HEK293 (cell line): Measurements from ENCODE around the gene CHD2.
A peak's percentile ranks its signal among the peaks of the same experiment; 100 is the strongest.

Source experiments
- ATF2 ChIP-seq: fragments of 450-650 bp; formaldehyde crosslinking; IDR thresholded peaks from 2 replicates; pipeline ENCODE4 v1.5.1; 2016; ENCODE audit warnings: missing biosample characterization, missing genetic modification characterization, low read depth
- HOXD13 ChIP-seq: sonication (generic); formaldehyde crosslinking; IDR thresholded peaks from 2 replicates; pipeline ENCODE4 v1.8.0; 2022; ENCODE audit warnings: missing genetic modification reagents, borderline replicate concordance
- MZF1 ChIP-seq: fragments of 450-650 bp; formaldehyde crosslinking; IDR thresholded peaks from 2 replicates; pipeline ENCODE4 v1.5.1; 2017; ENCODE audit warnings: missing biosample characterization, missing genetic modification characterization, borderline replicate concordance
- PATZ1 ChIP-seq: fragments of 450-650 bp; formaldehyde crosslinking; IDR thresholded peaks from 2 replicates; pipeline ENCODE4 v1.5.1; 2016; ENCODE audit warnings: missing biosample characterization, missing genetic modification characterization
- ZBTB48 ChIP-seq: fragments of 450-650 bp; formaldehyde crosslinking; IDR thresholded peaks from 2 replicates; pipeline ENCODE4 v1.5.1; 2016; ENCODE audit warnings: missing biosample characterization, missing genetic modification characterization
- ZFP69B ChIP-seq: fragments of 450-650 bp; formaldehyde crosslinking; IDR thresholded peaks from 2 replicates; pipeline ENCODE4 v1.5.1; 2016; ENCODE audit warnings: missing biosample characterization, missing genetic modification characterization
- ZNF133 ChIP-seq: fragments of 450-650 bp; formaldehyde crosslinking; IDR thresholded peaks from 2 replicates; pipeline ENCODE4 v1.5.1; 2016; ENCODE audit warnings: missing biosample characterization, missing genetic modification characterization
- ZNF138 ChIP-seq: fragments of 450-650 bp; formaldehyde crosslinking; IDR thresholded peaks from 2 replicates; pipeline ENCODE4 v1.5.1; 2016; ENCODE audit warnings: missing biosample characterization, missing genetic modification characterization, borderline replicate concordance
- ZNF211 ChIP-seq: fragments of 450-650 bp; formaldehyde crosslinking; IDR thresholded peaks from 2 replicates; pipeline ENCODE4 v1.5.1; 2016; ENCODE audit warnings: low read depth, missing biosample characterization, missing genetic modification characterization
- ZNF221 ChIP-seq: fragments of 450-650 bp; formaldehyde crosslinking; IDR thresholded peaks from 2 replicates; pipeline ENCODE4 v1.5.1; 2017; ENCODE audit warnings: missing biosample characterization, missing genetic modification characterization, borderline replicate concordance
- ZNF350 ChIP-seq: fragments of 450-650 bp; formaldehyde crosslinking; IDR thresholded peaks from 2 replicates; pipeline ENCODE4 v1.5.0; 2017; ENCODE audit warnings: missing biosample characterization, mild to moderate bottlenecking, missing genetic modification characterization
- ZNF354C ChIP-seq: fragments of 450-650 bp; formaldehyde crosslinking; IDR thresholded peaks from 2 replicates; pipeline ENCODE4 v1.5.1; 2016; ENCODE audit warnings: missing biosample characterization, missing genetic modification characterization, low read depth, borderline replicate concordance
- ZNF362 ChIP-seq: fragments of 450-650 bp; formaldehyde crosslinking; IDR thresholded peaks from 2 replicates; pipeline ENCODE4 v1.5.1; 2016; ENCODE audit warnings: missing biosample characterization, missing genetic modification characterization
- ZNF394 ChIP-seq: fragments of 450-650 bp; formaldehyde crosslinking; IDR thresholded peaks from 2 replicates; pipeline ENCODE4 v1.5.1; 2016; ENCODE audit warnings: missing biosample characterization, missing genetic modification characterization, mild to moderate bottlenecking, moderate library complexity, borderline replicate concordance
- ZNF544 ChIP-seq: fragments of 450-650 bp; formaldehyde crosslinking; IDR thresholded peaks from 2 replicates; pipeline ENCODE4 v1.5.0; 2017; ENCODE audit warnings: missing biosample characterization, missing genetic modification characterization
- ZNF610 ChIP-seq: fragments of 450-650 bp; formaldehyde crosslinking; IDR thresholded peaks from 2 replicates; pipeline ENCODE4 v1.5.1; 2016; ENCODE audit warnings: missing biosample characterization, missing genetic modification characterization, borderline replicate concordance
- ZSCAN5A ChIP-seq: fragments of 450-650 bp; formaldehyde crosslinking; IDR thresholded peaks from 2 replicates; pipeline ENCODE4 v1.5.1; 2016; ENCODE audit warnings: missing biosample characterization, missing genetic modification characterization
- ZXDB ChIP-seq: fragments of 450-650 bp; formaldehyde crosslinking; IDR thresholded peaks from 2 replicates; pipeline ENCODE4 v1.5.1; 2016; ENCODE audit warnings: missing biosample characterization, missing genetic modification characterization
- TF ChIP-seq, protein P1 (sequence below): fragments of 450-650 bp; formaldehyde crosslinking; IDR thresholded peaks from 2 replicates; pipeline ENCODE4 v1.5.1; 2016; ENCODE audit warnings: missing biosample characterization, missing genetic modification characterization, borderline replicate concordance
- TF ChIP-seq, protein P2 (sequence below): fragments of 450-650 bp; formaldehyde crosslinking; IDR thresholded peaks from 2 replicates; pipeline ENCODE4 v1.5.1; 2017; ENCODE audit warnings: missing biosample characterization, missing genetic modification characterization
- TF ChIP-seq, protein P3 (sequence below): fragments of 450-650 bp; formaldehyde crosslinking; IDR thresholded peaks from 2 replicates; pipeline ENCODE4 v1.5.1; 2016; ENCODE audit warnings: missing biosample characterization, missing genetic modification characterization
- TF ChIP-seq, protein P4 (sequence below): fragments of 450-650 bp; formaldehyde crosslinking; IDR thresholded peaks from 2 replicates; pipeline ENCODE4 v1.5.1; 2016; ENCODE audit warnings: missing biosample characterization, missing genetic modification characterization

The CHD2 gene

GRCh38 chr15:92903966-92904721 is 4.0 kb downstream of the CHD2 start (continued):
- TF ChIP-seq, protein P1, sequence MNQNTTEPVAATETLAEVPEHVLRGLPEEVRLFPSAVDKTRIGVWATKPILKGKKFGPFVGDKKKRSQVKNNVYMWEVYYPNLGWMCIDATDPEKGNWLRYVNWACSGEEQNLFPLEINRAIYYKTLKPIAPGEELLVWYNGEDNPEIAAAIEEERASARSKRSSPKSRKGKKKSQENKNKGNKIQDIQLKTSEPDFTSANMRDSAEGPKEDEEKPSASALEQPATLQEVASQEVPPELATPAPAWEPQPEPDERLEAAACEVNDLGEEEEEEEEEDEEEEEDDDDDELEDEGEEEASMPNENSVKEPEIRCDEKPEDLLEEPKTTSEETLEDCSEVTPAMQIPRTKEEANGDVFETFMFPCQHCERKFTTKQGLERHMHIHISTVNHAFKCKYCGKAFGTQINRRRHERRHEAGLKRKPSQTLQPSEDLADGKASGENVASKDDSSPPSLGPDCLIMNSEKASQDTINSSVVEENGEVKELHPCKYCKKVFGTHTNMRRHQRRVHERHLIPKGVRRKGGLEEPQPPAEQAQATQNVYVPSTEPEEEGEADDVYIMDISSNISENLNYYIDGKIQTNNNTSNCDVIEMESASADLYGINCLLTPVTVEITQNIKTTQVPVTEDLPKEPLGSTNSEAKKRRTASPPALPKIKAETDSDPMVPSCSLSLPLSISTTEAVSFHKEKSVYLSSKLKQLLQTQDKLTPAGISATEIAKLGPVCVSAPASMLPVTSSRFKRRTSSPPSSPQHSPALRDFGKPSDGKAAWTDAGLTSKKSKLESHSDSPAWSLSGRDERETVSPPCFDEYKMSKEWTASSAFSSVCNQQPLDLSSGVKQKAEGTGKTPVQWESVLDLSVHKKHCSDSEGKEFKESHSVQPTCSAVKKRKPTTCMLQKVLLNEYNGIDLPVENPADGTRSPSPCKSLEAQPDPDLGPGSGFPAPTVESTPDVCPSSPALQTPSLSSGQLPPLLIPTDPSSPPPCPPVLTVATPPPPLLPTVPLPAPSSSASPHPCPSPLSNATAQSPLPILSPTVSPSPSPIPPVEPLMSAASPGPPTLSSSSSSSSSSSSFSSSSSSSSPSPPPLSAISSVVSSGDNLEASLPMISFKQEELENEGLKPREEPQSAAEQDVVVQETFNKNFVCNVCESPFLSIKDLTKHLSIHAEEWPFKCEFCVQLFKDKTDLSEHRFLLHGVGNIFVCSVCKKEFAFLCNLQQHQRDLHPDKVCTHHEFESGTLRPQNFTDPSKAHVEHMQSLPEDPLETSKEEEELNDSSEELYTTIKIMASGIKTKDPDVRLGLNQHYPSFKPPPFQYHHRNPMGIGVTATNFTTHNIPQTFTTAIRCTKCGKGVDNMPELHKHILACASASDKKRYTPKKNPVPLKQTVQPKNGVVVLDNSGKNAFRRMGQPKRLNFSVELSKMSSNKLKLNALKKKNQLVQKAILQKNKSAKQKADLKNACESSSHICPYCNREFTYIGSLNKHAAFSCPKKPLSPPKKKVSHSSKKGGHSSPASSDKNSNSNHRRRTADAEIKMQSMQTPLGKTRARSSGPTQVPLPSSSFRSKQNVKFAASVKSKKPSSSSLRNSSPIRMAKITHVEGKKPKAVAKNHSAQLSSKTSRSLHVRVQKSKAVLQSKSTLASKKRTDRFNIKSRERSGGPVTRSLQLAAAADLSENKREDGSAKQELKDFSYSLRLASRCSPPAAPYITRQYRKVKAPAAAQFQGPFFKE (tag by site-specific recombination): no peak
- TF ChIP-seq, protein P2, sequence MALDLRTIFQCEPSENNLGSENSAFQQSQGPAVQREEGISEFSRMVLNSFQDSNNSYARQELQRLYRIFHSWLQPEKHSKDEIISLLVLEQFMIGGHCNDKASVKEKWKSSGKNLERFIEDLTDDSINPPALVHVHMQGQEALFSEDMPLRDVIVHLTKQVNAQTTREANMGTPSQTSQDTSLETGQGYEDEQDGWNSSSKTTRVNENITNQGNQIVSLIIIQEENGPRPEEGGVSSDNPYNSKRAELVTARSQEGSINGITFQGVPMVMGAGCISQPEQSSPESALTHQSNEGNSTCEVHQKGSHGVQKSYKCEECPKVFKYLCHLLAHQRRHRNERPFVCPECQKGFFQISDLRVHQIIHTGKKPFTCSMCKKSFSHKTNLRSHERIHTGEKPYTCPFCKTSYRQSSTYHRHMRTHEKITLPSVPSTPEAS (tag by site-specific recombination): no peak
- peak; percentile 49; the same call in 1 of the 2 replicates for TF ChIP-seq ZNF394 (tag by site-specific recombination)
- TF ChIP-seq, protein P3, sequence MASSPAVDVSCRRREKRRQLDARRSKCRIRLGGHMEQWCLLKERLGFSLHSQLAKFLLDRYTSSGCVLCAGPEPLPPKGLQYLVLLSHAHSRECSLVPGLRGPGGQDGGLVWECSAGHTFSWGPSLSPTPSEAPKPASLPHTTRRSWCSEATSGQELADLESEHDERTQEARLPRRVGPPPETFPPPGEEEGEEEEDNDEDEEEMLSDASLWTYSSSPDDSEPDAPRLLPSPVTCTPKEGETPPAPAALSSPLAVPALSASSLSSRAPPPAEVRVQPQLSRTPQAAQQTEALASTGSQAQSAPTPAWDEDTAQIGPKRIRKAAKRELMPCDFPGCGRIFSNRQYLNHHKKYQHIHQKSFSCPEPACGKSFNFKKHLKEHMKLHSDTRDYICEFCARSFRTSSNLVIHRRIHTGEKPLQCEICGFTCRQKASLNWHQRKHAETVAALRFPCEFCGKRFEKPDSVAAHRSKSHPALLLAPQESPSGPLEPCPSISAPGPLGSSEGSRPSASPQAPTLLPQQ: peak; percentile 79
- no peak for TF ChIP-seq HOXD13 (CRISPR knock-in tag)
- TF ChIP-seq MZF1 (tag by site-specific recombination): 0 out of 2 replicates have a peak, but pooled peaks have one; percentile 27
- no peak for TF ChIP-seq ZNF362 (tag by site-specific recombination)
- TF ChIP-seq ZNF544 (tag by site-specific recombination): no peak
- peak; percentile 96 for TF ChIP-seq ATF2 (tag by site-specific recombination)
- no peak for TF ChIP-seq ZNF138
- no peak for TF ChIP-seq ZNF211
- TF ChIP-seq ZSCAN5A: no peak
- TF ChIP-seq ZNF610: peak; percentile 80; the same call in 1 of the 2 replicates
- TF ChIP-seq ZNF354C (tag by site-specific recombination): no peak
- no peak for TF ChIP-seq ZNF133 (tag by site-specific recombination)
- TF ChIP-seq ZFP69B (tag by site-specific recombination): no peak
- no peak for TF ChIP-seq ZNF221 (tag by site-specific recombination)
- TF ChIP-seq, protein P4, sequence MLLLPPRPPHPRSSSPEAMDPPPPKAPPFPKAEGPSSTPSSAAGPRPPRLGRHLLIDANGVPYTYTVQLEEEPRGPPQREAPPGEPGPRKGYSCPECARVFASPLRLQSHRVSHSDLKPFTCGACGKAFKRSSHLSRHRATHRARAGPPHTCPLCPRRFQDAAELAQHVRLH (tag by site-specific recombination): no peak
- peak; percentile 87 for TF ChIP-seq PATZ1 (tag by site-specific recombination)
- no peak for TF ChIP-seq ZNF350 (tag by site-specific recombination)
- TF ChIP-seq ZXDB (tag by site-specific recombination): peak; percentile 96
- peak; percentile 41; the same call in 1 of the 2 replicates for TF ChIP-seq ZBTB48
